WTC11 (cell line): Measurements from ENCODE around the gene WBP1L. TPM values are rescaled to one million over a fixed set of nuclear protein-coding genes. Genes with fewer than 3 reads are reported as not detected.
A peak's percentile ranks its signal among the peaks of the same experiment; 100 is the strongest.
"Not testable (repeated sequence)": the region's sequence is repeated elsewhere in the genome, so short reads cannot be mapped to it uniquely, and the experiment has no call there.

Source experiments
- ATAC-seq: fragments of 200-7000 bp; cut with Tn5 transposase; 2 replicates; pipeline ENCODE4 v1.10.0; 2021; ENCODE audit warnings: mild to moderate bottlenecking, moderate library complexity
- CTCF ChIA-PET: fragments of 300-600 bp; sonication (Branson Sonifier 250); formaldehyde crosslinking; loops from one replicate; lab custom pipeline; 2021; ENCODE audit warnings: antibody characterized with exemption; lab: Charles Lee
- POLR2A ChIA-PET: fragments of 350-600 bp; sonication (Branson Sonifier 250); formaldehyde crosslinking; loops from one replicate; lab custom pipeline; 2021; ENCODE audit warnings: antibody characterized with exemption; lab: Charles Lee
- DNase-seq: peaks from one replicate; pipeline ENCODE4 v3.0.0; 2021; ENCODE audit warnings: low spot score
- H3K27ac Mint-ChIP-seq: 2 replicates; pipeline ENCODE4 v1.8.0; 2021; ENCODE audit warnings: mixed read lengths
- H3K27me3 Mint-ChIP-seq: 2 replicates; pipeline ENCODE4 v1.8.0; 2021; ENCODE audit warnings: low read depth, mild to moderate bottlenecking, moderate library complexity, mixed read lengths
- H3K36me3 Mint-ChIP-seq: 2 replicates; pipeline ENCODE4 v1.8.0; 2021; ENCODE audit warnings: mixed read lengths
- H3K4me1 Mint-ChIP-seq: 2 replicates; pipeline ENCODE4 v1.8.0; 2022; ENCODE audit warnings: mixed read lengths
- H3K4me3 Mint-ChIP-seq: 2 replicates; pipeline ENCODE4 v1.8.0; 2021; ENCODE audit warnings: mild to moderate bottlenecking, moderate library complexity, mixed read lengths
- H3K9me3 Mint-ChIP-seq: 2 replicates; pipeline ENCODE4 v1.8.0; 2021; ENCODE audit warnings: mixed read lengths
- CREM ChIP-seq: sonication (generic); formaldehyde crosslinking; IDR thresholded peaks from 2 replicates; pipeline ENCODE4 v1.8.1; 2022; ENCODE audit warnings: mild to moderate bottlenecking, missing genetic modification reagents, moderate library complexity
- E2F4 ChIP-seq: sonication (generic); formaldehyde crosslinking; IDR thresholded peaks from 2 replicates; pipeline ENCODE4 v1.8.1; 2022; ENCODE audit warnings: low read depth, mild to moderate bottlenecking, moderate library complexity, missing genetic modification reagents, borderline replicate concordance
- ELF4 ChIP-seq: sonication (generic); formaldehyde crosslinking; IDR thresholded peaks from 2 replicates; pipeline ENCODE4 v1.8.1; 2022; ENCODE audit warnings: low read depth, mild to moderate bottlenecking, moderate library complexity, missing genetic modification reagents
- EMX1 ChIP-seq: fragments of 250-450 bp; sonication (Bioruptor Pico); IDR thresholded peaks from 2 replicates; pipeline ENCODE4 v1.8.0; 2021; ENCODE audit warnings: mild to moderate bottlenecking
- HMGA2 ChIP-seq: fragments of 250-450 bp; sonication (Bioruptor Pico); IDR thresholded peaks from 2 replicates; pipeline ENCODE4 v1.4.0; 2021; ENCODE audit warnings: mild to moderate bottlenecking, moderate library complexity
- IRF2 ChIP-seq: sonication (generic); formaldehyde crosslinking; IDR thresholded peaks from 2 replicates; pipeline ENCODE4 v1.8.0; 2022; ENCODE audit warnings: low read depth, missing genetic modification reagents, borderline replicate concordance
- JAZF1 ChIP-seq: fragments of 250-450 bp; sonication (Bioruptor Pico); IDR thresholded peaks from 2 replicates; pipeline ENCODE4 v1.9.0; 2021; ENCODE audit warnings: moderate library complexity, mild to moderate bottlenecking, inconsistent platforms
- NR1H2 ChIP-seq: sonication (generic); formaldehyde crosslinking; IDR thresholded peaks from 2 replicates; pipeline ENCODE4 v1.9.0; 2021; ENCODE audit warnings: mild to moderate bottlenecking, moderate library complexity, missing genetic modification reagents
- NR2C2 ChIP-seq: sonication (generic); formaldehyde crosslinking; IDR thresholded peaks from 2 replicates; pipeline ENCODE4 v1.8.0; 2022; ENCODE audit warnings: mild to moderate bottlenecking, missing genetic modification reagents
- RELA ChIP-seq: sonication (generic); formaldehyde crosslinking; IDR thresholded peaks from 2 replicates; pipeline ENCODE4 v1.8.1; 2022; ENCODE audit warnings: missing genetic modification reagents, mild to moderate bottlenecking, borderline replicate concordance
- SMAD4 ChIP-seq: sonication (generic); formaldehyde crosslinking; IDR thresholded peaks from 2 replicates; pipeline ENCODE4 v1.8.0; 2022; ENCODE audit warnings: mild to moderate bottlenecking, missing genetic modification reagents
- TP53 ChIP-seq: sonication (generic); formaldehyde crosslinking; IDR thresholded peaks from 2 replicates; pipeline ENCODE4 v1.8.1; 2023; ENCODE audit warnings: mild to moderate bottlenecking, missing genetic modification reagents
- ZNF232 ChIP-seq: sonication (generic); formaldehyde crosslinking; IDR thresholded peaks from 2 replicates; pipeline ENCODE4 v1.8.0; 2022; ENCODE audit warnings: mild to moderate bottlenecking, missing genetic modification reagents
- ZNF671 ChIP-seq: fragments of 250-450 bp; sonication (Bioruptor Pico); IDR thresholded peaks from 2 replicates; pipeline ENCODE4 v1.8.0; 2021; ENCODE audit warnings: mild to moderate bottlenecking
- total RNA-seq: library from RNA; stranded (reverse); gene quantifications from 3 replicates; pipeline ENCODE4 v1.2.3, GENCODE V29; 2021
- TF ChIP-seq, protein P1 (sequence below): sonication (generic); formaldehyde crosslinking; IDR thresholded peaks from 2 replicates; pipeline ENCODE4 v1.8.0; 2023; ENCODE audit warnings: missing genetic modification reagents, mild to moderate bottlenecking, borderline replicate concordance
- TF ChIP-seq, protein P2 (sequence below): fragments of 200-600 bp; IDR thresholded peaks from 2 replicates; pipeline ENCODE4 v1.8.0; 2022; ENCODE audit warnings: antibody characterized with exemption

The WBP1L gene
- total RNA-seq, 1 experiment from 2014 or later = 26.8 TPM

DNA sequence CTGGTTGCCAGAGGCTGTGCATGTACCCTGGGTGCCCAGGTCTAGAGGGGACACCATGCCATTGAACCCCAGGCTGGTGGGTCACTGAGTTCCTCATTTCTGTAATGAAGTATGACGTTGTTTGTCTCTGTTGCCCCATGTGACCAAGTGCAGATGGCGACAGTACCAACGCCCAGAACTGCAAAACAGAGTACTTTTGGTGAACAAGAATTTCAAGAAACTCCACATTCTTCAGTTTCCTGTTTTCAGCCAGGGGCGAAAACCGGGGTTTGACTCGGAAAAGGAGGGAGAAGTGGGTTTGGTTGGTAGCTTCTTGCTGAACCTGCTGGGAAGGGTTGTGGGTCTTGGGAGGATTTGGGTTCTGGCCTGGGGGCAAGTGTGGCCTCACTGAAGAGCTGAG is 75.3 kb downstream of the WBP1L start:
- H3K36me3 Mint-ChIP-seq = no peaks in the 10 kb centered on the region
- ATAC-seq = no peak
- peaks cover 2% of the 10 kb centered on the region for H3K9me3 Mint-ChIP-seq
- peaks cover 16% of the 10 kb centered on the region for H3K4me1 Mint-ChIP-seq
- H3K27ac Mint-ChIP-seq = peak overlapping the region; percentile 43; the same call in 1 of the 2 replicates
- no peak for DNase-seq
- CTCF ChIA-PET = interaction anchor here (0.9 to 1.3 kb wide), 2 partner anchors 42 to 106 kb away, joined by 3 read pairs; no protein-coding TSS in a partner anchor
- no peaks in the 10 kb centered on the region for H3K27me3 Mint-ChIP-seq
- POLR2A ChIA-PET = no interaction called here
- H3K4me3 Mint-ChIP-seq = no peak overlapping the region
- TF ChIP-seq ZNF671 (no peak), CREM (CRISPR knock-in tag) (no peak), IRF2 (no peak), EMX1 (CRISPR knock-in tag) (no peak), TP53 (CRISPR knock-in tag) (no peak), SMAD4 (CRISPR knock-in tag) (no peak), E2F4 (CRISPR knock-in tag) (no peak), RELA (CRISPR knock-in tag) (no peak), ELF4 (CRISPR knock-in tag) (no peak), NR1H2 (CRISPR knock-in tag) (no peak), ZNF232 (CRISPR knock-in tag) (no peak)
- TF ChIP-seq, protein P1, sequence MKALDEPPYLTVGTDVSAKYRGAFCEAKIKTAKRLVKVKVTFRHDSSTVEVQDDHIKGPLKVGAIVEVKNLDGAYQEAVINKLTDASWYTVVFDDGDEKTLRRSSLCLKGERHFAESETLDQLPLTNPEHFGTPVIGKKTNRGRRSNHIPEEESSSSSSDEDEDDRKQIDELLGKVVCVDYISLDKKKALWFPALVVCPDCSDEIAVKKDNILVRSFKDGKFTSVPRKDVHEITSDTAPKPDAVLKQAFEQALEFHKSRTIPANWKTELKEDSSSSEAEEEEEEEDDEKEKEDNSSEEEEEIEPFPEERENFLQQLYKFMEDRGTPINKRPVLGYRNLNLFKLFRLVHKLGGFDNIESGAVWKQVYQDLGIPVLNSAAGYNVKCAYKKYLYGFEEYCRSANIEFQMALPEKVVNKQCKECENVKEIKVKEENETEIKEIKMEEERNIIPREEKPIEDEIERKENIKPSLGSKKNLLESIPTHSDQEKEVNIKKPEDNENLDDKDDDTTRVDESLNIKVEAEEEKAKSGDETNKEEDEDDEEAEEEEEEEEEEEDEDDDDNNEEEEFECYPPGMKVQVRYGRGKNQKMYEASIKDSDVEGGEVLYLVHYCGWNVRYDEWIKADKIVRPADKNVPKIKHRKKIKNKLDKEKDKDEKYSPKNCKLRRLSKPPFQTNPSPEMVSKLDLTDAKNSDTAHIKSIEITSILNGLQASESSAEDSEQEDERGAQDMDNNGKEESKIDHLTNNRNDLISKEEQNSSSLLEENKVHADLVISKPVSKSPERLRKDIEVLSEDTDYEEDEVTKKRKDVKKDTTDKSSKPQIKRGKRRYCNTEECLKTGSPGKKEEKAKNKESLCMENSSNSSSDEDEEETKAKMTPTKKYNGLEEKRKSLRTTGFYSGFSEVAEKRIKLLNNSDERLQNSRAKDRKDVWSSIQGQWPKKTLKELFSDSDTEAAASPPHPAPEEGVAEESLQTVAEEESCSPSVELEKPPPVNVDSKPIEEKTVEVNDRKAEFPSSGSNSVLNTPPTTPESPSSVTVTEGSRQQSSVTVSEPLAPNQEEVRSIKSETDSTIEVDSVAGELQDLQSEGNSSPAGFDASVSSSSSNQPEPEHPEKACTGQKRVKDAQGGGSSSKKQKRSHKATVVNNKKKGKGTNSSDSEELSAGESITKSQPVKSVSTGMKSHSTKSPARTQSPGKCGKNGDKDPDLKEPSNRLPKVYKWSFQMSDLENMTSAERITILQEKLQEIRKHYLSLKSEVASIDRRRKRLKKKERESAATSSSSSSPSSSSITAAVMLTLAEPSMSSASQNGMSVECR = no peak
- TF ChIP-seq, protein P2, sequence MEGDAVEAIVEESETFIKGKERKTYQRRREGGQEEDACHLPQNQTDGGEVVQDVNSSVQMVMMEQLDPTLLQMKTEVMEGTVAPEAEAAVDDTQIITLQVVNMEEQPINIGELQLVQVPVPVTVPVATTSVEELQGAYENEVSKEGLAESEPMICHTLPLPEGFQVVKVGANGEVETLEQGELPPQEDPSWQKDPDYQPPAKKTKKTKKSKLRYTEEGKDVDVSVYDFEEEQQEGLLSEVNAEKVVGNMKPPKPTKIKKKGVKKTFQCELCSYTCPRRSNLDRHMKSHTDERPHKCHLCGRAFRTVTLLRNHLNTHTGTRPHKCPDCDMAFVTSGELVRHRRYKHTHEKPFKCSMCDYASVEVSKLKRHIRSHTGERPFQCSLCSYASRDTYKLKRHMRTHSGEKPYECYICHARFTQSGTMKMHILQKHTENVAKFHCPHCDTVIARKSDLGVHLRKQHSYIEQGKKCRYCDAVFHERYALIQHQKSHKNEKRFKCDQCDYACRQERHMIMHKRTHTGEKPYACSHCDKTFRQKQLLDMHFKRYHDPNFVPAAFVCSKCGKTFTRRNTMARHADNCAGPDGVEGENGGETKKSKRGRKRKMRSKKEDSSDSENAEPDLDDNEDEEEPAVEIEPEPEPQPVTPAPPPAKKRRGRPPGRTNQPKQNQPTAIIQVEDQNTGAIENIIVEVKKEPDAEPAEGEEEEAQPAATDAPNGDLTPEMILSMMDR = no peak

DNA sequence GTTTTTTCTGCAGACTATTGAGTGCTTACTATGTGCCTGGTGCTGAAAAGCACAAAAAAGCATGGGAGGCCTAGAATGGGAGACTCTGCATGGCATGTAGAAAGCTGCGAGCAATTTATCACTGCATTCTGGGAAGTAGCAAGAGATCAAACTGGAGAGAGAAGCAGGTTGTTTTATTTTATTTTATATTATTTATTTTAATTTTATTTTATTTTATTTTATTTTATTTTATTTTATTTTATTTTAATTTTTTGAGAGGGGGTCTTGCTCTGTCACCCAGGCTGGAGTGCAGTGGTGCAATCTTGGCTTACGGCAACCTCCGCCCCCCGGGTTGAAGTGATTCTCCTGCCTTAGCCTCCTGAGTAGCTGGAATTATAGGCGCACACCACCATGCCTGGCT is 76.3 kb downstream of the WBP1L start:
- POLR2A ChIA-PET = interaction anchor here (0.9 kb wide), 1 partner anchor 412 kb away, joined by 3 read pairs; no protein-coding TSS in a partner anchor
- H3K36me3 Mint-ChIP-seq, H3K27me3 Mint-ChIP-seq, DNase-seq, H3K27ac Mint-ChIP-seq, H3K4me3 Mint-ChIP-seq, ATAC-seq: not testable (repeated sequence)
- TF ChIP-seq HMGA2 (CRISPR knock-in tag) = peak; percentile 95
- CTCF ChIA-PET = interaction anchor here (0.9 to 1.7 kb wide), 3 partner anchors 15 to 82 kb away, joined by 3 to 4 read pairs (median 3); no protein-coding TSS in a partner anchor
- H3K9me3 Mint-ChIP-seq = peaks cover 12% of the 10 kb centered on the region
- peaks cover 14% of the 10 kb centered on the region for H3K4me1 Mint-ChIP-seq

GRCh38 chr10:102822222-102822621 is 78.5 kb downstream of the WBP1L start:
- peaks cover 11% of the 10 kb centered on the region for H3K36me3 Mint-ChIP-seq
- no peak overlapping the region for H3K4me3 Mint-ChIP-seq
- peaks cover 14% of the 10 kb centered on the region for H3K9me3 Mint-ChIP-seq
- no peaks in the 10 kb centered on the region for H3K4me1 Mint-ChIP-seq
- TF ChIP-seq JAZF1 (CRISPR knock-in tag) (no peak), ZNF671 (no peak), IRF2 (no peak), NR2C2 (CRISPR knock-in tag) (no peak)
- ChIA-PET CTCF (no interaction called here), POLR2A (no interaction called here)
- DNase-seq (no peak), ATAC-seq (no peak)
- no peak overlapping the region for H3K27ac Mint-ChIP-seq
- H3K27me3 Mint-ChIP-seq = no peaks in the 10 kb centered on the region
